Uterus (tissue), 2 donors: ENCODE data around the gene SESTD1.

Experiments used
- POLR2A ChIP-seq, 2 donors: fragments of 450-650 bp; IDR thresholded peaks; one replicate each; pipeline ENCODE4 v1.6.1; 2016; ENCODE audit warnings: antibody characterized with exemption in 2 of 2, mild to moderate bottlenecking in 1 of 2, moderate library complexity in 1 of 2
- TF ChIP-seq, protein P1 (sequence below), 4 experiments: fragments of 200-600 bp in 2 of 4; fragments of 450-650 bp in 2 of 4; sonication (generic) in 2 of 4; IDR thresholded peaks; one replicate each; pipeline ENCODE4 v1.5.1; 2016 to 2019; ENCODE audit warnings: antibody characterized with exemption in 4 of 4, mild to moderate bottlenecking in 2 of 4, moderate library complexity in 1 of 4

GRCh38 chr2:179277429-179278196 lies 13.0 kb upstream of the SESTD1 start:
- TF ChIP-seq, protein P1, sequence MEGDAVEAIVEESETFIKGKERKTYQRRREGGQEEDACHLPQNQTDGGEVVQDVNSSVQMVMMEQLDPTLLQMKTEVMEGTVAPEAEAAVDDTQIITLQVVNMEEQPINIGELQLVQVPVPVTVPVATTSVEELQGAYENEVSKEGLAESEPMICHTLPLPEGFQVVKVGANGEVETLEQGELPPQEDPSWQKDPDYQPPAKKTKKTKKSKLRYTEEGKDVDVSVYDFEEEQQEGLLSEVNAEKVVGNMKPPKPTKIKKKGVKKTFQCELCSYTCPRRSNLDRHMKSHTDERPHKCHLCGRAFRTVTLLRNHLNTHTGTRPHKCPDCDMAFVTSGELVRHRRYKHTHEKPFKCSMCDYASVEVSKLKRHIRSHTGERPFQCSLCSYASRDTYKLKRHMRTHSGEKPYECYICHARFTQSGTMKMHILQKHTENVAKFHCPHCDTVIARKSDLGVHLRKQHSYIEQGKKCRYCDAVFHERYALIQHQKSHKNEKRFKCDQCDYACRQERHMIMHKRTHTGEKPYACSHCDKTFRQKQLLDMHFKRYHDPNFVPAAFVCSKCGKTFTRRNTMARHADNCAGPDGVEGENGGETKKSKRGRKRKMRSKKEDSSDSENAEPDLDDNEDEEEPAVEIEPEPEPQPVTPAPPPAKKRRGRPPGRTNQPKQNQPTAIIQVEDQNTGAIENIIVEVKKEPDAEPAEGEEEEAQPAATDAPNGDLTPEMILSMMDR (IDR thresholded peaks at IDR 0.05) = no peak
- TF ChIP-seq POLR2A (IDR thresholded peaks at IDR 0.05) = no peak
